NCI-H2196 treated with DMSO at 0.1 percent for 48 hours (cell line): ENCODE results near the gene UMODL1.

Experiments used
- DNase-seq: peaks from one replicate; lab custom pipeline; 2025; ENCODE audit not compliant: unreplicated experiment; lab: John Stamatoyannopoulos, UW

UMODL1 gene

GRCh38 chr21:42182713-42183371 is 111.7 kb downstream of the UMODL1 start:
- DNase-seq = no peak

- DNase-seq = no peak
Observed at GRCh38 chr21:42183374-42184266, 112.5 kb downstream of the UMODL1 start.

DNA sequence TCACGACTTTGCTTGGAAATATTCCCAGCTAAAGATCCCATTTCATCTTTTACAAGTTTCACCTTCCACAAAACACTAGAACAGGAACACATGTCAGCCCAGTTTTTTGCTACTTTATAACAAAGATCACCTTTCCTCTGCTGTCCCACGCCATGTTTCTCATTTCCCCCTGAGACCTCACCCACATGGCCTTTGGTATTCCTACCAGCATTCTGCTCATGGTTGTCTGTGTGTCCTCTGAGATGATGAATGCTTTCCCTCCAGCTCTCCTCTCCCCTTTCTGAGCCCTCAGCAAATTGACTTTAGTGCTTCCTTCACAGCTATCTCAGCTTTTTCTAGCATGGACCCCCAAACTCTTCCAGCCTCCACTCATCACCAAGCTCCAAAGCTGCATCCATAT is 115.5 kb downstream of the UMODL1 start:
- DNase-seq = no peak

DNA sequence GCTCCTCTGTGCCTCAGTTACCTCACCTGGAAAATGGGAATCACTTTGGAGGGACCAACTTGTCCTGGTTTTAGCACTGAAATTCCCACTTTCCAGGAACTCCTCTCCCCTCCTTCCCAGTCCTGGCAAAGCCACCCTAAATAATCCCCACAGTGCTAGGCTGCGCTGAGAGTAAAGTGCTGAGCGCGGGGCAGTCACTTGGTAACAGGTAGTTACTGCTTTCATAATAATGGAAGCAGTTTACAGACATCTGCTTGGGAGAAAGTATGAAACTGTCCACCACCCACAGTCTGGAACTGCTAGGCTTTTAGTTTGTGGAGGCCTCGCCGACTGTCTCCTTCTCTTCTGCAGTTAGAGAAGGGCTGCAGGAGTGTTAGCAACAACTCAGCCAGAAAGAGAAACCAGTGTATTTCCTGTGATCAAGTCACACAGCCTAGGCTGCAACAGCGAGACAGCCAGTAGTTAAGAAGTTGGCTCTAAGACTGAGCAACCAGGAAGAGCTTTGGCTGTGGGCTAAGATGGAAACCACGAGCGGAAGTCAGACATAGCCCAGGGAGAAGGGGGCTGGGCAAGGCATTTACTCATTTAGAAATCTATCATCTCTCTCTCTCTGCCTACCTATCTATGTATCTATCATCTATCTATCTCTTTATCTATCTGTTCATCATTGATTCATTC is 117.0 kb downstream of the UMODL1 start:
- no peak for DNase-seq

DNA sequence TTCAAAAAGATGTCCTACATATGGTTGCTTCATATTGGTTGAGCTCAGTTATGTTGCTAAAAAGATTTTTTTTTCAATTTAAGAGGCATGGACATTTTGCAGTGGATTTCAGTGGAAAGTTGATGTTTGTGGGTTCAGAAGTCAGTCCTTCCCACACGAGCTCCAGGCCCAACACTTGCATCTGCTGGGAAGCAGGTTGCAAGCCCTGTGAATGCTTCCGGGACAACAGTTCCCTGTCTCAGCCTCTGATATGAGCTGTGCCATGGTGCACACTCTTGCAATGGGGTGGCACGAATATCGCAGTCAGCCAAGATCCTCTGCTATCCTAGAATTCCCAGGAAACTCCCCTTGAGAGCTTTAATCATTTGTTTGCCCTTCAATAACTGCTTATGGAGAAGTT is 117.5 kb downstream of the UMODL1 start:
- no peak for DNase-seq

DNA sequence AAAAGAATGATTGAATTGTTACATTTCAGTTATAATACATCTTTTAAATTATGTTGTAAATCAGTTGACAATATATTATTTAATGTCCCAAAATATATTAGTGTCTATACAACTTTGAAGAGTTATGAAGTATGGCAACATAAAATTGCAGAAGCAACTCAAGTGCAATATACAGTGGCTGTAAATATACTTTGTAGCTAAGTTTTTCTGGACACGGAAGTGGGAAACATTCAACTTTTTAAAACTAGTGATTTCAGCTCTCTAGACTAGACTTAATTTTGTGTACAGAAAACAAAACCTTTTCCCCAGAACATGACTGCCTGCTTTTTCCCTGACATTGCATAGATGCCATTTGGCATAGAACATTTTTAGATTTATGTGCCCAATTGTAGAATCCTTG is 118.3 kb downstream of the UMODL1 start:
- no peak for DNase-seq

DNA sequence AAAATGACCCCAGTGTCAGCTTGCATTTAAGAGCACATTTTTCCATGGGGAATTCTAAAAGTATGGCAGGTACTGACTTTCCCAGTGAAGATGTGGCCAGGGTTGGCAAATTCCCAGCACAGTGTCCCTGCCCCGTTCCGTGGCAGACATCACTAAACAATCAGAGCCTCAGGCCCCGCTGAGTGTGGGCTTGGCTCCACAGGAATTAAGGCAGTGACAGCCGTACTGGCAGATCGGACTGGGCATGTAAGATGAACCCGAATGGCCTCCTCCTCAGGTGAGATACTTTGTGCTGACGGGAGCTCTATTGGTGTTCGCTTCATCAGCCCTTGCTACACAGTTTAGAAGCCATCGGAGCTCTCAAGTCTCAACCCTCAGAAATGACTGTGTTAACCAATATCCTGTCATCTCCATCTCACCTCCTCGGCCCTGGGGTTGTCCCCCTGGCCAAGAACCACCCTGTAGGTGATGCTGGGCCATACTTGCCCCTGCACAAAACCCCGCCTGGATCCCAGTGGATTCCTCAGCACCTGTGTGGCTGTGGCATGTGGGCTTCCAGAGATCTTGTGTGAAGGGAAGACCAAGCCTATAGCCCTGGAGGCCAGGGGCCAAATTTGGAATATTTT is 118.9 kb downstream of the UMODL1 start:
- no peak for DNase-seq

DNA sequence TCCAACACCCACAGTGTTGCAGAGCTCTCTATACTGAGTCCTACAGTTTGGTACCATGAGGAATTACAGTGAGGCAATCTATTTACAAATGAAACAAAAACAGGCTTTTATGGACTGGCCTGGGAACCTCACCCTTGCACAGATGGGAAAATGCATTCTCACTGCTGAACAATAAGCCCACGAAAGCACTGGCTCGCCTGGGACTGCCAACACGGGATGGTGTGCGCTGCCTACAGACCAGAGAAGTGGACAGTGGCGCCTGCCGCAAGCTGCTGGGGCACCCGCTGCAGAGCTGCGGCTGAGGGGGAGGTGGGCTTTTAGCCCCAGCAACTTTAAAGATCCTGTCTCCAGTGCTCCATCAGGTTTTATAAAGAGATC is 119.4 kb downstream of the UMODL1 start:
- DNase-seq = no peak

DNA sequence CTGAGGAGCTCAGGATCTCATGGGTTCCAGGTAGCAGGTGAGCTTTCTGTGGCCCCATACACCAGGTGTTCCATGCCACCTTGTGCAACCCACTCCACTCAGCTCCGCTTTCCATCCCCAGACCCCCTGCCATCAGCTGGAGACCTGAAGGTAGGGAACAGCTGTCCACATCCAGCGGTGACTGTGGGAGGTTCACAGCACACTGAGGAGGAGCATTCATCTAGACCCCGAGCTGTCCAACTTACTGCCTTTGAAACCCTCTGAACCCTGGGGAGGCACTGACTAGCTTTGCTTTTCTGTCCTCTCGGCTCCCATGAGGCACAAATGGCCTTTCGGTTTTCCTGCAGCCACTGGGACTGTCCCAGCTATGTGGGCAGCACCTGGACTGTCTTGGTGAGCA is 119.9 kb downstream of the UMODL1 start:
- DNase-seq = no peak

- no peak for DNase-seq
Observed at GRCh38 chr21:42191696-42192595, 120.8 kb downstream of the UMODL1 start.
